Measurements from ENCODE around the gene IFT25. TPM values are rescaled to one million over a fixed set of nuclear protein-coding genes. Genes with fewer than 3 reads are reported as not detected.

The IFT25 gene
- polyA plus RNA-seq, 1 experiment = 54.2 TPM

GRCh38 chr1:53959664-53960250 is 14.3 kb upstream of the IFT25 start:
- DNase-seq (ENCODE audit: low read depth, low spot score) = no peak
- no peaks in the 10 kb centered on the region for H3K9me3 ChIP-seq (ENCODE audit: control insufficient read depth, insufficient read depth, low read length)
- ChIA-PET POLR2A (interaction anchor here (0.7 to 0.9 kb wide), 3 partner anchors 44 to 167 kb away, joined by 3 to 11 read pairs (median 5); no protein-coding TSS in a partner anchor), CTCF (interaction anchor here (0.6 to 2.9 kb wide), 26 partner anchors 9 to 524 kb away, joined by 3 to 59 read pairs (median 4); partner anchors contain the start of genes IFT25, LRRC42 and YIPF1)
- peak; percentile 46 for TF ChIP-seq CTCF (IDR thresholded peaks at IDR 0.05; ENCODE audit: low read depth, low read length)
- no peaks in the 10 kb centered on the region for H3K27me3 ChIP-seq (ENCODE audit: control insufficient read depth, insufficient read depth, low read length)
- H3K27ac ChIP-seq (ENCODE audit: low read depth, low read length) = no peak overlapping the region
- no peak overlapping the region for H3K4me3 ChIP-seq (ENCODE audit: low read depth, low read length)

GRCh38 chr1:53957194-53957818 is 11.8 kb upstream of the IFT25 start:
- ChIA-PET POLR2A (no interaction called here), CTCF (interaction anchor here (1.2 to 1.8 kb wide), 2 partner anchors 78 to 97 kb away, joined by 10 to 11 read pairs; no protein-coding TSS in a partner anchor)
- H3K9me3 ChIP-seq (ENCODE audit: control insufficient read depth, insufficient read depth, low read length) = no peaks in the 10 kb centered on the region
- no peaks in the 10 kb centered on the region for H3K27me3 ChIP-seq (ENCODE audit: control insufficient read depth, insufficient read depth, low read length)
- peak overlapping the region; percentile 55 for H3K27ac ChIP-seq (ENCODE audit: low read depth, low read length)
- TF ChIP-seq CTCF (IDR thresholded peaks at IDR 0.05; ENCODE audit: low read depth, low read length) = no peak
- DNase-seq (ENCODE audit: low read depth, low spot score) = no peak
- H3K4me3 ChIP-seq (ENCODE audit: low read depth, low read length) = no peak overlapping the region

- no peak for DNase-seq (ENCODE audit: low read depth, low spot score)
- ChIA-PET CTCF (interaction anchor here (0.7 to 1.8 kb wide), 6 partner anchors 9 to 543 kb away, joined by 3 to 11 read pairs (median 4); partner anchors contain the start of genes IFT25 and LRRC42), POLR2A (interaction anchor here (0.8 kb wide), 1 partner anchor 11 kb away, joined by 8 read pairs; the partner anchor contains the start of genes IFT25 and LRRC42)
- no peaks in the 10 kb centered on the region for H3K9me3 ChIP-seq (ENCODE audit: control insufficient read depth, insufficient read depth, low read length)
- no peak overlapping the region for H3K4me3 ChIP-seq (ENCODE audit: low read depth, low read length)
- H3K27me3 ChIP-seq (ENCODE audit: control insufficient read depth, insufficient read depth, low read length) = no peaks in the 10 kb centered on the region
- no peak for TF ChIP-seq CTCF (IDR thresholded peaks at IDR 0.05; ENCODE audit: low read depth, low read length)
- peak overlapping the region; percentile 55 for H3K27ac ChIP-seq (ENCODE audit: low read depth, low read length)
Measured at GRCh38 chr1:53956308-53957168, 11.0 kb upstream of the IFT25 start.

- DNase-seq (ENCODE audit: low read depth, low spot score) = no peak
- POLR2A ChIA-PET = no interaction called here
- no peaks in the 10 kb centered on the region for H3K9me3 ChIP-seq (ENCODE audit: control insufficient read depth, insufficient read depth, low read length)
- H3K4me3 ChIP-seq (ENCODE audit: low read depth, low read length) = no peak overlapping the region
- CTCF ChIA-PET = interaction anchor here (0.8 to 1.5 kb wide), 3 partner anchors 93 to 535 kb away, joined by 4 to 11 read pairs (median 7); no protein-coding TSS in a partner anchor
- TF ChIP-seq CTCF (IDR thresholded peaks at IDR 0.05; ENCODE audit: low read depth, low read length) = no peak
- H3K27me3 ChIP-seq (ENCODE audit: control insufficient read depth, insufficient read depth, low read length) = no peaks in the 10 kb centered on the region
- H3K27ac ChIP-seq (ENCODE audit: low read depth, low read length) = no peak overlapping the region
Measured at GRCh38 chr1:53954128-53954527, 8.6 kb upstream of the IFT25 start.
